Activated T-helper 1 cell treated with Interleukin-2 at 50 U/mL for 16 hours (primary cell): Measurements from ENCODE around the gene TGM1.
"Not testable (repeated sequence)": the region's sequence is repeated elsewhere in the genome, so short reads cannot be mapped to it uniquely, and the experiment has no call there.

Experiments
- DNase-seq: peaks from one replicate; pipeline ENCODE4 v3.0.0-alpha.2; 2020; ENCODE audit warnings: low read depth

Gene TGM1

GRCh38 chr14:24206260-24207103 lies 56.5 kb downstream of the TGM1 start:
- DNase-seq = no peak

GRCh38 chr14:24204163-24205146 lies 58.5 kb downstream of the TGM1 start:
- no peak for DNase-seq

DNA sequence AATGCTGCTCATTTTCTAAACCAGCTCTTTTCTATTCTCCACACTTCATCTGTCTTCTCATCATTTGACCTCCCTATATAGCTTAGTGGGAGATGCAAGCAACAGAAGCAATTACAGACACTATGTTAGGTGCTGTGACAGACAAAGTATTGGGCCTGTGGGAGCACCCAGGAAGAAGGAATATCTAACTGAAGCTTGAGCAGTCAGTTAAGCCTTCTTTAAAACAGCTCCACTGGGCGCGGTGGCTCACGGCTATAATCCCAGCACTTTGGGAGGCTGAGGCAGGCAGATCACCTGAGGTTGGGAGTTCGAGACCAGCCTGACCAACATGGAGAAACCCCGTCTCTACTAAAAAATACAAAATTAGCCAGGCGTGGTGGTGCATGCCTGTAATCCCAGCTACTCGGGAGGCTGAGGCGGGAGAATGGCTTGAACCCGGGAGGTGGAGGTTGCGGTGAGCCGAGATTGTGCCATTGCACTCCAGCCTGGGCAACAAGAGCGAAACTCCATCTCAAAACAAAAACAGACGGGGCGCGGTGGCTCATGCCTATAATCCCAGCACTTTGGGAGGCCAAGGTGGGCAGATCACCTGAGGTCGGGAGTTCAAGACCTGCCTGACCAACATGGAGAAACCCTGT lies 59.6 kb downstream of the TGM1 start:
- not testable (repeated sequence) for DNase-seq

- not testable (repeated sequence) for DNase-seq
These were observed 60.4 kb downstream of the TGM1 start for GRCh38 chr14:24202538-24202937.
